Retina (tissue), 1 donor: ENCODE results near the gene ZDHHC3.

Experiments used
- DNase-seq: peaks from one replicate; pipeline ENCODE4 v3.0.0-alpha.2; 2016

Gene ZDHHC3, protein sequence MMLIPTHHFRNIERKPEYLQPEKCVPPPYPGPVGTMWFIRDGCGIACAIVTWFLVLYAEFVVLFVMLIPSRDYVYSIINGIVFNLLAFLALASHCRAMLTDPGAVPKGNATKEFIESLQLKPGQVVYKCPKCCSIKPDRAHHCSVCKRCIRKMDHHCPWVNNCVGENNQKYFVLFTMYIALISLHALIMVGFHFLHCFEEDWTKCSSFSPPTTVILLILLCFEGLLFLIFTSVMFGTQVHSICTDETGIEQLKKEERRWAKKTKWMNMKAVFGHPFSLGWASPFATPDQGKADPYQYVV

DNA sequence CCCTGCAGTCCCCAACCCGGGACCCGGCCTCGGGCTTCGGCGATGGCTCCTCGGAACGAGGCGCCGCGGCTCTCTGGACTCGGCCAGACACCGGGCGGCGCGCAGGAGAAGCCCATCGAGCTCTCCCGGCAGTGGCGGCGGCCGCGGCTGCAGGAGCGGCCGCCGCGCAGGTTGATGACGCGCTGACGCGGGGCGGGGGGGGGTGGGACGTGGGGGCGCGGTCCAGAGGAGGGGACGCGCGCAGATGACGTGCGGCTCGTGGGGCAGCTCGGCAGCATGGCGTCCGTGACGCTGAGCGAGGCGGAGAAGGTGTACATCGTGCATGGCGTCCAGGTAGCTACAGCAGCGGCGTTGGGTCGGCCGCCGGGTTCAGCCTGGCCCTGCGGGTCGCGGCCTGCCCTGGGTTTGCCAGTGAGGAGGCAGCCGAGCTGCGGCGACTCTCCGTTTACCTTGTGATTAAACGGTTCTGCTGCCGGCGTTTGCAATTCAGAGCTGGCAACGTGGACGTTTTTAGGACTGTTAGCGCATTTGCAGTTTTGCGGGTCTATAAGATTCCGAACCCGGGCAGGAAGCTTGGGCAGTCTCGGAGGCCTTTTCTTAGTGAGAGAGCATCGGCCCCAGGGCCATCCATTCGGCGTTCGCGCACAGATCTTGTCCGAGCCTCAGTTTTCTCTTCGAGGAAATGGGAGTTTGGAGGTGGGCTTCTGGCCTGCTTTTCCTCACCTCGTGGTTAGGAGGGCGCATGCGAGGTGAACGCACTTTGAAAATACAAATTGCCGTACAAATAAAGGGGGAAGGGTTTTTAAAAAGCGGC is at the start of gene ZDHHC3, which contains the start of gene EXOSC7:
Gene ZDHHC3 (minus strand): TSS at position 173 of the 814 bp plus-strand sequence. CDS start 16,738 bp downstream, outside the sequence.
Gene EXOSC7 (plus strand): TSS at position 243 of the 814 bp plus-strand sequence. CDS start 34 bp downstream, at position 277.
- peak; percentile 92 for DNase-seq

DNA sequence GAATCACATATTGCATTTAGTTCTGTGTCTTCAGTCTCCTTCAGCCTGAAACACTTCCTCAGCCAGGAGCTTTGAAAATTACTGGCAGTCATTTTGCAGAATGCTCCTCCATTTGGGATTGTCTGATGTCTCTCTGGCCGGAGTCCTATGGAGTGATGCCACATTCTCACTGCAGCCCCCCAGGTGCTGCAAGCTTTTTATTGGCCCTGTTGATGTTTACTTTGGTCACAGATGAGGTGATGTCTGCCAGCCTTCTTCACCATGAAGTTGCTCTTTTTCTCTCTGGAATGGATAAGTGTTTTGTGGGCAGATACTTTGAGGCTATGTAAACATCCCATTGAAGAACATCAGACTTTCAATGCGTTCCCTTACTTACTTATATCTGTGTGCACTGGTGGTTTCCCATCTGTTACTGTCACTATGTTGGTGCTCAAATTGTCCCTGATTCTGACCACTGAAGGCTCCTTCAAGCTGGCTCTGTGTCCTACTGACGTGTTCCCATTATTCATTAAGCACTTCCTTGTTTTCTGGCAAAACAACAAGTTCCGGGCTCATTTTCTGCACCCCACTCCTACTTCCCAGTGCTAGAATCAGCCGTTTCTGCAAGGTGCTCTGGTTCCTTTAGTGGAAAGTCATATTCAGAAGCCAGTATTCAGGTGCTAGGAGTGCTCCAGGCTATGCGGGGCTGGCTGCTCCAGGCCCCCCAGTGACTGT is 48.7 kb upstream of the ZDHHC3 start:
- no peak for DNase-seq

DNA sequence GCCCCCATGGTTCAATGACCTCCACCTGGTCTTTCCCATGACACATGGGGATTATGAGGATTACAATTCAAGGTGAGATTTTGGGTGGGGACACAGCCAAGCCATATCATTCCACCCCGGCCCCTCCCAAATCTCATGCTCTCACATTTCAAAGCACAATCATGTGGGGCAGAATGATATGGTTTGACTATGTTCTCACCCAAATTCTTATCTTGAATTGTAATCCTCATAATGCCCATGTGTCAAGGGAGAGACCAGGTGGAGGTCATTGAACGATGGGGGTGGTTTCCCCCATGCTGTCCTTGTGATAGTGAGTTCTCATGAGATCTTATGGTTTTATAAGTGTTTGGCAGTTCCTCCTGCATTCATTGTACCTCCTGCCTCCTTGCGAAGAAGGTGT is 47.7 kb upstream of the ZDHHC3 start:
- no peak for DNase-seq

DNA sequence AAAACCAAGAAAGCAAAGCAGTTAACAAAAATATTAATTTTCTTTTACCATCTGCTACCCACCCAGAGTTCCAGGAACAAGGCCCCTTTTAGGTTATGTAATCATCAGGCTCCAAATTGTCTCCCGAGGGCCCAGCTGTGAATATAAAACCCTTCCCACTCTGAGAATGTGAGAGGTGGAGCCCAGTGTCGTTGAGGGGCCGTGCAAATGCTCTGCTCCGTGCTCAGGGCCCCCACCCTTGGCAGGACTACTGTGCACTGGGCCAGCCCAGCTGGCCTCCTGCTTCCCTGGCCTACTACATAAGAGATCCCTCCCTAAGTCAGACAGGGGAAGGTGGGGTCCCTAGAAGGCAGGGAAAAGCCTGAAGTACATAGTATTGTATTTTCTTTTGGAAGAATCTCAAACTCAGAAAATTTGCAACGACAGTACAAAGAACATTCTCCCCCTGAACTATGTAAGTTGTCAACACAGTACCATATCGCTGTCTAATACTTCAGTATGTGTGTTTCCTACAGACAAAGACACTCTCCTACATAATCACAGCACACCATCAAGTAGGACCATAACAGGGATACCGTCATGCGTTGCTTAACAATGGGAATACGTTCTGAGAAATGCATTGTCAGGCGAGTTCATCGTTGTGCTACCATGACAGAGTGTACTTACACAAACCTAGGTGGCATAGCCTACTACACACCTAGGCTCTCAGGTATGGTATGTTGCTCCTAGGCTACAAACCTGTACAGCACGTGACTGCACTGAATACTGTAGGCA is 45.7 kb upstream of the ZDHHC3 start:
- DNase-seq = no peak

DNA sequence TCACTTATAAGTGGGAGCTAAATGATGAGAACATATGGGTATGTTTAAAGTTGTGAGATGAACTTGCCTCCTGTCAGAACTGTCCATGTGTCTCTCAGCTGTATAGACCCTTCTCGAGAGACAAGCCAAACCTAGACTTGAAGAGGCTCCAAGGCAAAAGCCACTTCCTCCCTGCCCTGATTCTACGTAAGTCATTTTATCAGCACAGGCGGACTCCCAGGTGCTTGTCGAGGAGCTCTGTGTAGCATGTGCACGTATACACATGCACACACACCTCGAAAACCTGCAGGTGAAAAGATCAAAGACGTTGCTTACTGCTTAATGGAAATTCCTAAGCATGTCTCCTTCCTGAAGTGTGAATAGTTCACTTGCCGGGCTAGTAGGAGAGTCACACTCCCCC is 44.6 kb upstream of the ZDHHC3 start:
- no peak for DNase-seq

DNA sequence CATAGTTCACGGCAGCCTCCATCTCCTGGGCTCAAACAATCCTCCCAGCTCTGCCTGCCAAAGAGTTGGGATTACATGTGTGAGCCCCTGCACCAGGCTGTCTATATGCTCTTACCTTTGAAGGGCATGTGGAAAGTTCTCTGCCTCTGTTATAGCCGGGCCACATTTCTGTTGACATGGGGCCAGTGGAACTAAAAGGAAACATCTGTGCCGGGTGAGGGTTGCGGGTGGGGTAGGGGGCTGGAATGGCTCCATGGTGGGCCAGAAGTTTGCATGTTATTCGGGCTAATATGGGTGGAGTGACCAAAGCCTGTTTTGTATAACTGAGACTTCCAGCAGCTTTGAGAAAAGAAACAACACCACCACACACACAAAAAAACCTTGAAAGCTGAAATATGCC is 41.8 kb upstream of the ZDHHC3 start:
- no peak for DNase-seq

DNA sequence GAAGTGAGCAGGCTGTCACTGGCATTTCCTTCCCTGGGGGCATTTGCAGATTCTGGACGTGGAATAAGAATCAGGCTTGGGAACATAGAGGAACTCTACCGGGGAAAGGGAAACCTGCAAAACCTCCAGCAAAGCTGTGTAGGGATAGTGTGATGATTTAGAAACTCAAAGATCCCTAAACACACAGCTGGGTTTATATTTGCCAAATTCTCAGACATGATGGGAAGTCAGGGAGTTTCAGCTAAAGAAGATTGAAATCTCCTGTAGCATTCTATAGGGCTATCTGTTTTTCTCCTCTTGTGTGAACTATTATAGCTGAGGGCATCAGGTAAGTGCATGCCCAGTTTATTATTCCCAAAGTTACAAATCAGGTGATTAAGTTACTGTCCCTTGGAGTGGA is 40.9 kb upstream of the ZDHHC3 start:
- DNase-seq = no peak

DNA sequence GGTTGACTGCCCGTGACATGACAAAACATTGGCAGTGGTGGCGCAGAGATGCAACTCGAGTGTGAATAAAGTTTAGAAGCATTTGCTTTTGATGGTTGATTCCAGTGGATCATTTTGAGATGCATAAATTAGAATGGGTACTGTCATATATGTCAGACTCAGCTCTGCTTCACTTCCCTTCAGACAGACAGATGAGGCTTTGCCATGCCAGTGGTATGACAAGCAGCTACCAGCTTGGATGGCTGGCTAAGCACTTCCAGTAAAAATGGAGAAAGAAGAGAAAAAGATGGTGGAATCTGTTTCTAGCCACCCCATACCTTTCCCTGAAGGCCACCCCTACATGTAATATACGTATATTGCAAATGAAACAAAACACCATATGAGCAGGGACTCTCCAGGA is 36.6 kb upstream of the ZDHHC3 start:
- DNase-seq = no peak

DNA sequence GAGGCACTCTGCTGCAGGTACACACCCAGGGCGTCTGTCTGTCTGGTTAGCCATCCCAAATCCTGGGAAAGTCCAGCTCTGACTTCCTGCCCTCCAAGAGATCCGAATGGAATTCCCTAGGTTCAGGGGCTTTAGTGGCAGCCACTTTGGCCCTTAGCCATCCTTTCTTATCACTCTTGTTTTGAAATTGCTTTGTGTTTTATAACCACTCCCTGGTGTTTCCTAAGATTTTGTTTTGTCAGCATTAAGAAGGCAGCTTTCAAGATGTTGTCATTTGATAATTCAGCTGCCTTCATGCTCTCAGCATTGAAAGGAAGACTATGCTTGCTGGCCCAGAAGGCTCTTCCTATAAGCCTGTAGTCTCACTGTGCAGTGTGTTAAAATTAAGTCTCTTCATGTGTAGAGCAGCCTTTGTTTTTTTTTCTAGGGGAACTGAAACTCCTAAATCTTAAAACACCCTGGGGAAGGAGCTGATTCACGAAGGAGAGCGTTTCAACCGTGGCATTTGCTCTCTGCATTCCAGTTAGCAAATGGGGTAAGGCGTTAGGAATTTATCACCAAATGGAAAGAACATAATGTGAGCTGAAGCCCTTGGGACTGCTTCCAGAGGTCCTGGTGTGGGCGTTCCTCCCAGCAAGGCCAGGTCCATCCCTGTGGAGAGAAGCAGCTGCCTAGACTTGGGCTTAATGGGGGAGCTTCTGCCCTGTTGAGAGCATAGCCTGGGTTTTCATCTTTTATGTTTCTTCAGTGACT is 36.0 kb upstream of the ZDHHC3 start:
- DNase-seq = no peak

DNA sequence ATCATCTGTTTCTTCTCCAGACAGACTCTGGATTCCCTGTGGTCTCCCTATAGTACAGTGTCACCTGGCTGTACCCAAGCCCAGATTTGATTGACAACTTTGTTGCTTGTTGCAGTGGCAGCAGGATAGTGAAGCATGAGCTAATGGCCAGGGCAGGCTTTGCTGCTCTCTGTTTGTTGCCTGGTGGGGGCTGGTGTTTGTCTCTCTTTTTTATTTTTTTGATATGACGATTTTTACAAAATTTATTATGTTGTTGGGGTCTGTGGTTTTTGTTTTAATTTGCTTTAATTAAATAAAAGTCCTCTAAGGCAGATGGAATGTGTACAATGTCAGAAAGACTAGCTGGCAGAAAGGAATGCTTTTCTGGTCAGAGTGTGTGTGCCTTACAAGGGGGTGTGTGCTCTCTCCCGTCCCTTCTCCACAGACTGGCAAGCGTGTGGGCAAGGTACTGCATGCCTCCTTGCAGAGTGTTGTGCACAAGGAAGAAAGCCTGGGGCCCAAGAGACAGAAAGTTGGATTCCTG is 34.9 kb upstream of the ZDHHC3 start:
- no peak for DNase-seq

DNA sequence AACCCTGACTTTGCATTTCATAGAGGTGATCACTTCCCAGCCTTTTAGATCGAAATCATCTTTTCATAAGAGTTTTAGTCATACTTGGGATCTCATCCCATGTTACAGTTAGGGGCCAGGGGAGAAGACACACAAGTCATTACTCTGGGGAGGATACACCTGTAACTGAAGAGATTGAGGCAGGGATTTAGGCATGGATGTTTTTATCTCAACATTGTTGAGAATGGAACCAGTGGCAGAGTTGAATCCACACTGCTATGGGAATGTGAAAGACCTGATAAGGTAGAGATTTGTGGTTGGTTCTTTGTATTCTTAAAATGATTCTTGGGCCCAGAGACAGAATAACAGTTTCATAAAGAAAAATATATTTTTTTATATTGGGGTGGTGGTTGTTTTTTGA is 33.9 kb upstream of the ZDHHC3 start:
- DNase-seq = no peak

DNA sequence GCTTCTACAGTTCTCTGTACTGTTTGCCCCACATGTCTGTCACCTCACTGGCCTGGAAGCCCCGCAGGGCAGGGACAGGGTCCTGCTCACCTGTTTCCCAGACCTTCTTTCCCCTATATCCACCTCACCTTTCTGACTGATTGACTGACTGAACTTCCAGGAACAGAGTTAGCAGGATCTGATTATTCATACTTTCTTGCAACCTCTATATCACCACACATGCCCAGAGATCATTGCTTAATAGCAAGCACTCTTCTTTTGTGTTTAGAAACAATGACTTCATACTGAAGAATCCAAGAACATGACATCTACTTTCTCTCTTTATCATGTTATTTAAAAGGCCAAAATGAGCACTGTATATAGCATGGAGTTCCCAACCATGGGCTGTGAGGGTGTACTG is 32.1 kb upstream of the ZDHHC3 start:
- DNase-seq = no peak

DNA sequence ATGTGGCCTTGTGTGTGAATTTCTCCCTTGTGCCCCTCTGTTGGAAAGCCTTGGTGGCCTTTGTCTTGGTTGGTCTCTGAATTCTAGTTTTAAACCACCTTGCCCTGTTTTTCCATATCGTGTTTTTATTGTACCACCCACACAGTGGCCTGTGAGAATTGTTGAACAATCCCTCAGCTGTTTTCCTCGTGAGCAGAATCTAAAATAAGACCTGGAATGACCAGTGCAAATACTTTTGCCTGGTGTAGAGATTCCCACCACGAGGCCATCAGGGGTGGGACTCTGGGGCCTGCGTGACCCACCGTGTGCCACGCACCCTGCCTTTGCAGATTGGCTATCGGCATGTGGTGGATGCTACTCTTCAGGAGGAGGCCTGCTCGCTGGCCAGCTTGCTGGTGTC is 31.1 kb upstream of the ZDHHC3 start:
- DNase-seq = no peak

DNA sequence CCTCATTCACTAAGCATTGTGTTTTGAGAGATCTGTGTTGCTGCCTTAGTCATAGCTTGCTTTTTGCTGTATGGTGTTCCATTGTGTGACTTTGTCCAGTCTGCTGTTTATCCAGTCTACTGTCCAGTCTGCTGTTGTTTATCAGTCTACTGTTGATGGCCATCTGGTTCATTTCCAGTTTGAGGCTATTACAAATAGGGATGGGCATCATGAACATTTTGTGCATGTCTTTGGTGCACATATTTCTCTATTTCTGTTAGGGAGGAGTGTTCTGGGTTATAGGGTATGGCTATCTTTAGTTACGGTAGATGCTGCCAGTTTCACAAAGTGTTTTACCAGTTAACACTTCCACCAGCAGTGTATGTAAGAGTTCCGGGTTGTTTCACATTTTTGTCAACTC is 27.9 kb upstream of the ZDHHC3 start:
- DNase-seq = no peak

DNA sequence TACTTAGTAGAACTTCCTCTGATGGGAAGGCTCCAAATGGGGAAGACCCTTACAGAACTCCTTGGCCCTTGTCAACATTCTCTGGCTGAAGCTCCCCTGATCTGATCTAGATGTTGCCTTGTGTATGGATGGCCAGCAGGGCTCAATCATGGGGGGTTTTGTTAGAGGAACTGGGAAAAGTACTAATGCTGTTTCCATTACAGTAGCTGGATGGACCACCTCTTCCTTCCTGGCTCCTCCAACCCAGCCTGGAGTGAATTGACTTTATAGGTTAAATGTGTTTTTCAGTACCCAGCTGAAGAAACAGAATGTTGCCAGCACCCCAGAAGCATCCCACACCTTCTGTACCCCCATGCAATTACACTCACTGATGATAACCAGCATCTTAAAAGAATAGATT is 27.4 kb upstream of the ZDHHC3 start:
- DNase-seq = no peak

DNA sequence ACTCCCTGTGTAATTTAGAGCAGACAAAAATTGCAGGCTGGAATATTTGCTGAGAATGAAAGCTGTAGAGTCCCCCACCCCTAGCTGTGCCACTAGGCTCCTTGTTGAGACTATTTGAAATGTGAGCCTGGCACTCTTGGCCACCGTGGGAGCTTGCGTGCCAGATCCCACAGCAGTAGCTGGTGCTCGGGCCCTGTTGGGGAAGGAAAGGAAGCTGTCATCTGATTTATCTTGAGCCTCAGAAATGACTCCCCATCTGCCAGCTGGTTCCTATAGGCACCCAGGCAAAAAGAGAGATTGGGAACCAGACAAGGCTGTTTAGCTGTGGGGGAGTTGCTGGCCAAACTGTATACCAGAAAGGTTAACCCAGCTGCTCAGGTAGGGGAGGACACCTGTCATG is 26.7 kb upstream of the ZDHHC3 start:
- DNase-seq = no peak

DNA sequence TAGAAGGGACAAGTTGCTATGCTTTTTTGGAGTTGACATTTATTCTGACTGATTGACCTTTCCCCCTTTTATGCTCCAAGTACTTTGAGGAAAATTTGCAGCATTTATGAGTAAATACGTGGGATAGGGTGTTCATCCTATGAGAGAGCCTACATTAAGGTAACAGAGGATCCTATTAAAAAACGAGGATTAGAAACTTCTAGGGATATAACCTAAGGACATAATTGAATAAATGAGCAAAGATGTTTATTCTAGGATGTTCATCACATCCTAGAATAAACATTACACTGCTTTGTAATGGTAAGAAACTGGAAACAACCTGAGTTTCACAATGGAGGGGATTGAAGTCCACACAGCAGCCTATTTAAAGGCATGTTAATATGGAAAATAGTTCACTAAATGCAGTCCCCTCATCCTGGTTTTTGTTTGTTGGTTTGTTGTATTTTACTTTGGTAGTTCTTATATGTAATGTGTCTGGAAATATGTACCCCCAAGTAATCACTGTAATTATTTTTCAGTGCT is 26.2 kb upstream of the ZDHHC3 start:
- no peak for DNase-seq

DNA sequence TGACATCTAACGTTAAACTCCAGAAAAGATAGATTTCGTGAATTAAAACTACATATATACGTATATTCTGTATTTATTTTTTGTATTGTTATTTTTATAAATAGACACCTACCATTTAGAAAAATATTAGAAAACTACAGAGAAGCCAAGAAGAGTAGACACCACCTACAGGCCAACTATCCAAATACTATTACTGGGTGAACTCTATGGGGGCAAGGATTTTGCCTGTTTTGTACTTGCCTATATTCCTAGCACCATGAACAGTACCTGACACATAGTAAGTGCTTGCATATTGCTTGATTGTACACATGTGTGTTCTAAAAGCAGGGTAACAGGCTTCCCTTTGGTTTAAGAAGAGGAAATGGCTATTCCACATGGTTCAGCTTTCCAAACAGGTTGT is 25.8 kb upstream of the ZDHHC3 start:
- no peak for DNase-seq

DNA sequence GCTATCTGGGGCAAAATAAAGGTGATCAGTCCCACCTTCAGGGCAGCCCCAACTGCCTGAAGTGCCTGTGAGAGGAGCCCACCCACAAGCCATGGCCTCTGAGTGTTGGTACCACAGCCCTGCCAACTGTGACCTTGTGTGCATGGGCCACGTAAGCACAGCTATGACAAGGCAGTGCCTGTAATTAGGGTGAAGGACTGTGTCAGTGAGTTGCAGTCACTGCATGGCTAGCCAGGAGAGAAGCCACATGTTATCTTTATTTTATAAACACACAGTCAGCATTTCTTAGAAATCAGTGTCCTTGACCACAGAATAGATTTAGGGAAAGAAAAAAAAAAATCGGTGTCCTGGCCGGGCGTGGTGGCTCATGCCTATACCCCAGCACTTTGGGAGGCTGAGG is 24.8 kb upstream of the ZDHHC3 start:
- DNase-seq = no peak

DNA sequence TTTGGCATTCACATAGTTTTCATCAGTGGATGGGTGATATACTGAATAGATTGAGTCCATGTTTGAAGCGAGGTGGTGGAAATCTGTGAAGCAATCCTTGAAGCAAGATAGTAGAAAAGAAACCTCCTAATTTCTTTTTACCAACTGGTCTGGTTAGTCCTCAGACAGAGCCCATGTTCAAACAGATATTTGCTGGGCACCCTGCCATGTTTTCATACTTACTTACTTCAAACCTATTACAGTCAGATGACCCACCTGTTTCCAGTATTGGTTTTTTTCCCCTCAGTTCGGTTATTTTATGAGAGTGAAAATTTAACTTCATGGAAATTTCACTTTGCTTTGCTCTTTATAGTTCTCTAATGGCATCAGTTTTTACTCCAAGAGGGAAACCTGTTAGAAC is 23.8 kb upstream of the ZDHHC3 start:
- DNase-seq = no peak

DNA sequence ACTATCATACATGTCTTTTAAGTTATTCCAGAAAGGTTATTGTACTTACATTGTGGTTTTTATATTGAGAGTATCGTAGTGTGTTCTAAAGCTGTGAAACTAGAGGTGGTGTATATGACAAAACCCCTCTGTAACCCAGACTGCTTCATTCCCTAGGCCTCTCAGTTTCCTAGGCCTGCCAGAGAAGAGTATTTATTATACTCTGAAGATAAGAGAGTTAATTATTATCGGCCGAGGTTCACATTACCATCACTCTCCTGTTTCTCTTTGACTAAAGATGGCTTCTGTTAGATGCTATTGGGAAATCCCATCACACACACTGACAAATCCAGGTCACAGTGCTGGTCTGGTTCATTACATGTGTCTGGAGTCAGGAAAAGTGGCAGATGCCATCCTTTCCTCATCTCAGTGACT is 20.6 kb upstream of the ZDHHC3 start:
- DNase-seq = no peak
